DND-41 (cell line): ENCODE results near the gene PJVK.

Source experiments
- ATAC-seq: fragments of 200-7000 bp; cut with Tn5 transposase; 3 replicates; pipeline ENCODE4 v1.9.1; 2021; ENCODE audit warnings: low read depth; ENCODE audit not compliant: insufficient read depth
- DNase-seq: peaks from one replicate; pipeline ENCODE4 v3.0.0-alpha.2; 2020
- H2AFZ ChIP-seq: 2 replicates; pipeline ENCODE4 v1.6.0; 2012; ENCODE audit warnings: low read depth, low read length
- H3K27ac ChIP-seq: 2 replicates; pipeline ENCODE4 v1.5.1; 2012; ENCODE audit warnings: low read length, inconsistent platforms
- H3K27me3 ChIP-seq: fragments of 200-600 bp; sonication (generic); 2 replicates; pipeline ENCODE4 v1.6.0; 2012; ENCODE audit warnings: low read length, mild to moderate bottlenecking, inconsistent platforms; ENCODE audit not compliant: insufficient read depth, poor library complexity
- H3K36me3 ChIP-seq: 2 replicates; pipeline ENCODE4 v1.5.1; 2012; ENCODE audit warnings: low read length, inconsistent platforms; ENCODE audit not compliant: insufficient read depth
- H3K4me1 ChIP-seq: 2 replicates; pipeline ENCODE4 v1.5.1; 2012; ENCODE audit warnings: mild to moderate bottlenecking, low read length; ENCODE audit not compliant: insufficient read depth
- H3K4me2 ChIP-seq: 2 replicates; pipeline ENCODE4 v1.6.0; 2012; ENCODE audit warnings: mild to moderate bottlenecking, moderate library complexity, low read length, inconsistent platforms; ENCODE audit not compliant: insufficient read depth
- H3K4me3 ChIP-seq, 2 experiments: fragments of 200-600 bp in 1 of 2; shearing (Covaris generic) in 1 of 2; 2 replicates each; pipeline ENCODE4 v1.5.1; 2012 to 2016; ENCODE audit warnings: inconsistent platforms in 2 of 2, low read length in 2 of 2, mild to moderate bottlenecking in 2 of 2, low read depth in 1 of 2, moderate library complexity in 1 of 2
- H3K79me2 ChIP-seq: 2 replicates; pipeline ENCODE4 v1.6.0; 2012; ENCODE audit warnings: low read length, inconsistent platforms; ENCODE audit not compliant: insufficient read depth
- H3K9ac ChIP-seq: 2 replicates; pipeline ENCODE4 v1.6.0; 2012; ENCODE audit warnings: low read depth, mild to moderate bottlenecking, inconsistent platforms, low read length, moderate library complexity
- H3K9me3 ChIP-seq: 2 replicates; pipeline ENCODE4 v1.5.1; 2012; ENCODE audit warnings: low read length, moderate library complexity, mild to moderate bottlenecking, inconsistent platforms; ENCODE audit not compliant: insufficient read depth, severe bottlenecking
- H4K20me1 ChIP-seq: 2 replicates; pipeline ENCODE4 v1.6.0; 2012; ENCODE audit warnings: low read length; ENCODE audit not compliant: insufficient read depth
- EZH2 ChIP-seq: IDR thresholded peaks from 3 replicates; pipeline ENCODE4 v1.6.1; 2012; ENCODE audit warnings: borderline replicate concordance, low read depth, mild to moderate bottlenecking, moderate library complexity, low read length, inconsistent platforms; ENCODE audit not compliant: severe bottlenecking
- TF ChIP-seq, protein P1 (sequence below): IDR thresholded peaks from 2 replicates; pipeline ENCODE4 v1.5.1; 2012; ENCODE audit warnings: borderline replicate concordance, low read length, moderate library complexity, mild to moderate bottlenecking; ENCODE audit not compliant: poor library complexity, severe bottlenecking; ENCODE audit errors: extremely low read depth

PJVK gene

DNA sequence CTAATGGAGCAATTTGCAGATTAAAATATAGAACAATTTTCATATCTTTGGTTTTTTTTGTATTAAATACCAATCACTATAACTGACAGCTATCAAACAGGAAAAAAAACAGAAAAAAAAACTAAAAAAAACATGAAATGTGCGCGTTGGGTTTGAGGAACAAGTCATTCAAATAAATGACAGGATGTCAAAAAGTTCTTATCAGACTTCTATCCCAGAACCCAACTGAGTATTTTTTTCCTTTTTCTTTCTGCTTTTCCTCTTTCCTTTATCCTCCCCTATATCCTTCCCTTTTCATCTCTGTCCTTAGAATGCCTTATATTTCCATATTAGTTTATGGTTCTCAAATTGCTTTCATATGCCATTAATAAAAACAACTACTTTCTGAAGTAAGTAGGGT lies 14.5 kb upstream of the PJVK start:
- peaks cover 95% of the 10 kb centered on the region for H3K36me3 ChIP-seq
- peaks cover 2% of the 10 kb centered on the region; the same call in 1 of the 2 replicates for H3K79me2 ChIP-seq
- TF ChIP-seq, protein P1, sequence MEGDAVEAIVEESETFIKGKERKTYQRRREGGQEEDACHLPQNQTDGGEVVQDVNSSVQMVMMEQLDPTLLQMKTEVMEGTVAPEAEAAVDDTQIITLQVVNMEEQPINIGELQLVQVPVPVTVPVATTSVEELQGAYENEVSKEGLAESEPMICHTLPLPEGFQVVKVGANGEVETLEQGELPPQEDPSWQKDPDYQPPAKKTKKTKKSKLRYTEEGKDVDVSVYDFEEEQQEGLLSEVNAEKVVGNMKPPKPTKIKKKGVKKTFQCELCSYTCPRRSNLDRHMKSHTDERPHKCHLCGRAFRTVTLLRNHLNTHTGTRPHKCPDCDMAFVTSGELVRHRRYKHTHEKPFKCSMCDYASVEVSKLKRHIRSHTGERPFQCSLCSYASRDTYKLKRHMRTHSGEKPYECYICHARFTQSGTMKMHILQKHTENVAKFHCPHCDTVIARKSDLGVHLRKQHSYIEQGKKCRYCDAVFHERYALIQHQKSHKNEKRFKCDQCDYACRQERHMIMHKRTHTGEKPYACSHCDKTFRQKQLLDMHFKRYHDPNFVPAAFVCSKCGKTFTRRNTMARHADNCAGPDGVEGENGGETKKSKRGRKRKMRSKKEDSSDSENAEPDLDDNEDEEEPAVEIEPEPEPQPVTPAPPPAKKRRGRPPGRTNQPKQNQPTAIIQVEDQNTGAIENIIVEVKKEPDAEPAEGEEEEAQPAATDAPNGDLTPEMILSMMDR, result no peak
- no peak for TF ChIP-seq EZH2
- H3K9me3 ChIP-seq, result no peaks in the 10 kb centered on the region
- DNase-seq (no peak), ATAC-seq (no peak)
- H3K4me3 ChIP-seq, result no peak overlapping the region
- H2AFZ ChIP-seq, result no peak overlapping the region
- H3K9ac ChIP-seq, result no peak overlapping the region
- H3K27ac ChIP-seq, result no peak overlapping the region
- H3K27me3 ChIP-seq, result no peaks in the 10 kb centered on the region
- H3K4me2 ChIP-seq, result no peak overlapping the region
- H3K4me1 ChIP-seq, result no peaks in the 10 kb centered on the region
- no peaks in the 10 kb centered on the region for H4K20me1 ChIP-seq

DNA sequence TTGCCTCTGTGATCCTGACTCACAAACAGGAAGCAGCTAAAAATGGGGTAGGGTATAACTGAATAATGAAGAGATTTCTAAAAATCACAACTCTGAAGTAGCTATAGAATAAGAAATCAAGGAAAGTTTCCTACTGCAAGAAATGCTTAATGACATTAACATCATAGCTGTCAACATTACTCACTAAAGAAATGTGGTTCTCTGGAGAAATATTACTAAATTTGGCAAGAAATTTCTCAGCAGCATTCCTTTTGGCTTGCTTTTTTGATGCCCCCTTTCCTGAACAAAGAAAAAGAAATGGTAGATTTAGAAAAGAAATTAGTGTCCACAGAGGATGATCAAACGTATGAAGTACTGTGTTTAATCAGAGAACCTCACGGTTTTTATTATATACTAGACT lies 9.8 kb upstream of the PJVK start:
- peaks cover 94% of the 10 kb centered on the region for H3K36me3 ChIP-seq
- H3K4me2 ChIP-seq, result no peak overlapping the region
- peaks cover 3% of the 10 kb centered on the region; the same call in 1 of the 2 replicates for H4K20me1 ChIP-seq
- H3K27ac ChIP-seq, result no peak overlapping the region
- H3K4me3 ChIP-seq, result no peak overlapping the region
- H3K79me2 ChIP-seq, result peaks cover 17% of the 10 kb centered on the region
- ATAC-seq (no peak), DNase-seq (no peak)
- no peaks in the 10 kb centered on the region for H3K27me3 ChIP-seq
- H3K4me1 ChIP-seq, result no peaks in the 10 kb centered on the region
- no peak overlapping the region for H3K9ac ChIP-seq
- no peaks in the 10 kb centered on the region for H3K9me3 ChIP-seq
- no peak for TF ChIP-seq EZH2
- H2AFZ ChIP-seq, result no peak overlapping the region

DNA sequence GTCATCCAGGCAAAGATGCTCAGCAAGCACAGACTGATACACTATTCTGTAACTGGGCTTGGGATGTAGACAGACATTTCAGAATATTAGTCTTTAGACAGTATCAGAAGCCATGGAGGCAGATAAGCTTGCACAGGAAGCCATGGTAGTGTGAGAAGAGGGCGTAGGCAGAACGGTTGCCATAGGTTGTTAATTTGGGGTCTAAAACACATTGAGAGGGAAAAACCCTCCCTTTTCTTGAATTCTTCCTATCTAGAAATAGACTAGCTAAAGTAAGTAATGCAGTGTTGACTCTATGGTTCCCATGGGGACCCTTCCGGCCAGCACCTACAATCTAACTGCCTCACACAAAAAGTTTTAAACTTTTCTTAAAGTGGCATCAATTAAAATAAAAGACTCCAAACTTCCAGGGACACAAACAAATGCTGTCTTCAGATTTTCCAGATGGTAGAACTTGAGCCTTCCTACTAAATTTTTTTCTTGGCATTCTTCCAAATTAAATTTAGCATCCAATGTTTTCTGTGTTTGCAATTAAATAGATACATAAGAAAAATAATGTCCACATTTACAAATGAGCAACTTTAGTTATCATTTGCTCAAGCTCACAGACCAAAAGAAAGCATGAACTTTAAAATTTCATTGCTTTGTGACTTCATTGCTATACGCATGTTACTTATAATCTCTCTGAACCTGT lies 2.1 kb upstream of the PJVK start:
- Histone ChIP-seq H4K20me1 (peaks cover 19% of the 10 kb centered on the region), H3K9ac (peak overlapping the region; percentile 89), H2AFZ (no peak overlapping the region), H3K36me3 (peaks cover 51% of the 10 kb centered on the region), H3K4me3 (peak overlapping the region; percentile 69 to 71; a peak in 2 of 4 replicates), H3K79me2 (peaks cover 46% of the 10 kb centered on the region), H3K4me1 (peaks cover 36% of the 10 kb centered on the region), H3K27me3 (no peaks in the 10 kb centered on the region), H3K9me3 (no peaks in the 10 kb centered on the region), H3K27ac (no peak overlapping the region), H3K4me2 (peak overlapping the region; percentile 87)
- no peak for DNase-seq
- no peak for TF ChIP-seq EZH2
- TF ChIP-seq, protein P1, result no peak
- ATAC-seq, result no peak

DNA sequence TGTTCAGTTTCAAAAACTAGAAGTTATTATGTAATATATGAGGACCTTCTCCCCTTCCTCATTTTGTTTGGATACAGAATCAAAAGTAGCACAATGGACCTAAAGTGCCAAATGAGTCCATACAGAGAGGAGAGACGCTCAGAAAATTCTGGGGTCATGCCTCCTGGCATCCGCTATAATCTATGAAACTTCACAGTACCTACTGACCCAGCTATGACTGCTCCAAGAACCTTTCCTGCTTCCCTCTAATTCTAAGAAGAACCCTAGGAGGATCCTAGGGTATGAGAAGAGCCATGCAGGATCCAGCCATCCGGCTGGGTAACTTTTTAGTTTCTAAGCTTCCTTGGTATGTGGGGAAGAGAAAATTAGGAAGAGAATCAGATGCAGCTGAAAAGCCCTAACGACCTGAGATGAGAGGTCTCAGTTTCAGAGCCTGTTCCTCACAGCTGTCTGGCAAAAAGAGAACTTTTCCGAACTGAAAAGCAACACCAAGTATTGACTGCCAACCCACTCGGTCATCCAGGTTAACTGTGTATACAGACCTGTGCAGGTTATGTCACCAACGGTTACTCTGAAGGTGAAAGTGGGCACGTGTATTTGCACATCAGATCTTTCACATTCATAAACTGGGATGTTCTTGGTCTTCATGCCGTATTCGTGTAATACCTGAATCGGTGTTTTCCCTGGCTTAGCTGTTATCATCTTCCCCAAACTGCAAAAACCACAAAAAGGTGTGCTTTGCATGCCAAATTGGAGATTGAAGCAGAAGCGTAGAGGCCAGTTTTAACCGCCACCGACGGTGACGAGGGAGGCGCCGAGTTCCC lies 1.3 kb upstream of the PJVK start:
- TF ChIP-seq EZH2, result no peak
- TF ChIP-seq, protein P1, result no peak
- Histone ChIP-seq H3K36me3 (peaks cover 44% of the 10 kb centered on the region), H3K9me3 (no peaks in the 10 kb centered on the region), H4K20me1 (peaks cover 19% of the 10 kb centered on the region), H3K9ac (peak overlapping the region; percentile 89), H3K4me2 (peak overlapping the region; percentile 87), H3K27ac (peak overlapping the region; percentile 95), H3K4me3 (peak overlapping the region; percentile 69 to 71), H3K79me2 (peaks cover 43% of the 10 kb centered on the region), H2AFZ (peak overlapping the region; percentile 93), H3K4me1 (peaks cover 36% of the 10 kb centered on the region), H3K27me3 (no peaks in the 10 kb centered on the region)
- DNase-seq, result no peak
- no peak for ATAC-seq
